Small intestine (tissue), 7 donors: ENCODE results near the gene ANKRD7. TPM values are rescaled to one million over a fixed set of nuclear protein-coding genes. Genes with fewer than 3 reads are reported as not detected.

Source experiments
- DNase-seq, 2 donors: peaks; one replicate each; pipeline versions ENCODE4 v3.0.0 to v3.0.0-alpha.2; 2013
- FAIRE-seq: peaks from 2 replicates; lab custom pipeline; 2012; peaks lifted over from hg19 to GRCh38; lab: Jason Lieb, UNC
- H3K27ac ChIP-seq, 3 donors: one replicate each; pipeline ENCODE4 v1.5.1; 2013; ENCODE audit warnings: low read length in 2 of 3, mild to moderate bottlenecking in 2 of 3, control low read depth in 1 of 3, inconsistent platforms in 1 of 3, low read depth in 1 of 3, moderate library complexity in 1 of 3
- H3K27me3 ChIP-seq, 3 donors: one replicate each; pipeline ENCODE4 v1.6.1; 2013; ENCODE audit warnings: low read length in 3 of 3, inconsistent platforms in 1 of 3; ENCODE audit not compliant: control insufficient read depth in 3 of 3, insufficient read depth in 3 of 3
- H3K36me3 ChIP-seq, 3 donors: one replicate each; pipeline ENCODE4 v1.6.1; 2013; ENCODE audit warnings: low read length in 3 of 3, inconsistent platforms in 1 of 3, low read depth in 1 of 3, mild to moderate bottlenecking in 1 of 3, moderate library complexity in 1 of 3; ENCODE audit not compliant: control insufficient read depth in 3 of 3, insufficient read depth in 2 of 3
- H3K4me1 ChIP-seq, 3 donors: one replicate each; pipeline ENCODE4 v1.6.1; 2013; ENCODE audit warnings: low read length in 2 of 3, inconsistent platforms in 1 of 3, low read depth in 1 of 3, mild to moderate bottlenecking in 1 of 3, moderate library complexity in 1 of 3; ENCODE audit not compliant: control insufficient read depth in 3 of 3, insufficient read depth in 2 of 3
- H3K4me3 ChIP-seq, 3 donors: one replicate each; pipeline ENCODE4 v1.5.1; 2013; ENCODE audit warnings: low read length in 3 of 3, control low read depth in 1 of 3, inconsistent platforms in 1 of 3, low read depth in 1 of 3, mild to moderate bottlenecking in 1 of 3, moderate library complexity in 1 of 3
- H3K9me3 ChIP-seq, 2 donors: one replicate each; pipeline ENCODE4 v1.6.1; 2013; ENCODE audit warnings: low read depth in 1 of 2, low read length in 1 of 2; ENCODE audit not compliant: control insufficient read depth in 2 of 2, insufficient read depth in 1 of 2
- WGBS, 3 donors: extraction: QIAGEN DNeasy Blood & Tissue Kit; methylation state at CpG; one replicate each; pipeline ENCODE4 v1.1.7; 2013; 5-methylcytosine and 5-hydroxymethylcytosine counted together
- polyA plus RNA-seq, 4 donors: library from polyadenylated mRNA; stranded (reverse) in 3 of 4; unstranded in 1 of 4; fragments of 200-250 nt in 3 of 4; fragments of 120-200 nt in 1 of 4; gene quantifications; one replicate each; pipeline versions ENCODE4 v1.2.1 to v1.2.3, GENCODE V29; 2013
- donor health status: healthy with polysubstance abuse.
- donor health status: control.
- donor health status: control.
- donor health status: Bipolar disorder and iron deficiency.
- donor health status: healthy.

Gene ANKRD7
- polyA plus RNA-seq, 4 donors = 0.12 to 0.38 TPM; not detected in 2

DNA sequence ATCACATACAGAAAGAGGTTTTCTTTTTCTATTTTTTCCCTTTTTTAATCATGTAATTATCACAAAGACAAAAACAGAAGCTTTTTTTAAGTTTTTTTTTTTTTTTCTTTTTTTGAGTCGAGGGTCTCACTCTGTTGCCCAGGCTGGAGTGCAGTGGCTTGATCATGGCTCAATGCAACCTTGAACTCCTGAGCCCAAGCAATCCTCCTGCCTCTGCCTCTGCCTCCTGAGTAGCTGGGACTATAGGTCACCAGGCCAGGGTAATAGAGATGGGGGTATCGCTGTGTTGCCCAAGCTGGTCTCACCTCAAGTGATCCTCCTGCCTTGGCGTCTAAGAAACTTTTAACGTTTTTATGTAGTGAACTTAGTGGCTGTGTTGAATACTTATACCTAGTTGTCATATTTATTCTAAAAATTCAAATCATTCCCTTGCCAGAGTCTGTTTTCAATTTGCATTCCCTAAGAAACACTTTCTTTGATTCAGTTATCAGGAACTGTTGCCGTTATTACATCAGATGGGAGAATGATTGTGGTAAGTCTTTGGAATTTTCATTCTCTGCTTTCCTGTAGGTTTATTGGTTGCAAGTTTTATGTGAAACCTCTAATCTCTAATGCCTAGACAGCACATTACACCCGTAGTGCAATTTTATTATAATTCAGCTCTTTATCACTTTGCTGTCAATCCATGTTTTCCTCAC lies 39.2 kb upstream of the ANKRD7 start:
- Histone ChIP-seq H3K4me3 (peak overlapping the region in 2 of 3 donors; percentile 4 to 17), H3K36me3 (peaks cover 0 to 10% (median 0%) of the 10 kb centered on the region in 3 donors), H3K4me1 (peaks cover 0 to 5% (median 4%) of the 10 kb centered on the region in 3 donors), H3K9me3 (no peaks in the 10 kb centered on the region), H3K27ac (no peak overlapping the region), H3K27me3 (no peaks in the 10 kb centered on the region)
- WGBS, 3 donors = 43 to 67% (median 54%) methylated on average over 6 of the region's 6 CpGs
- DNase-seq (peak in 1 of 2 donors; percentile 11), FAIRE-seq (no peak)

DNA sequence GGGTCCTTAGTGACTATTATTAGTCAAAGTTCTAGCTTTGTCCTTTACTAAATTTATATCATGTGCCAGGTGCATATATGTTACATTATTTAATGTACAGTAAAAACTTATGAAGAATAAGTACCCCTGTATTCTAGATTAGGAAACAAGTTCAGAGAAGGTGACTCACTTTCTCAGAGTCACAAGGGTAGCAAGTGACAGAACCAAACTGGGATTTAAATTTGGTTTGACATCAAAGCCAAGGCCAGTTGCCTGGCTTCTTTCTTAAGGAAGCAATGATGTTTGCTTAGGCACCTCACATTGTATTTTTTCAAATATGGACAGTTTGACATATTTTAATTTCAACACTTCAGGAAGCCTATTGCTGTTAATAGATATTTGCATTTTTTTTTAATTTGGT lies 38.0 kb upstream of the ANKRD7 start:
- FAIRE-seq = no peak

DNA sequence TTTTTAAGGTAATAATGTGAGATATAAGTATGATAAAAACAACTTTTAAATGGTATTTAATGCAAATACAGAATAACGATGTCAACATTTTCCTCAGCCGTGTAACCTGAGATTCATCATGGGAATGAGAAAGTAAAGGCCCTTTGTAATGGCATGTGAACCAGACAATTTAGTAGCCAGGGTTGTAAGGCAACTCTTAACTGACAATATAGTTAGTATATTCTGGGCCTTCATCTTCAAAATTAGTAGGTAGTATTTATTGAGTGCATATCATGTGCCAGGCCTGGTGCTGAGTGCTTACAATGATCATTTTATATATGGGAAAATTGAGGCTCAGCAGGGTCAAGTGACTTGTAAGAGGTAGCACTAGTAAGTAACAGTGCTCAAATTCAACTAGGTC lies 29.9 kb upstream of the ANKRD7 start:
- Histone ChIP-seq H3K4me1 (no peaks in the 10 kb centered on the region), H3K4me3 (no peak overlapping the region), H3K27ac (no peak overlapping the region), H3K27me3 (no peaks in the 10 kb centered on the region), H3K36me3 (peaks cover 0 to 4% (median 0%) of the 10 kb centered on the region in 3 donors), H3K9me3 (no peaks in the 10 kb centered on the region)
- DNase-seq (no peak), FAIRE-seq (no peak)
- 73 to 87% (median 83%) methylated on average over 2 of the region's 2 CpGs for WGBS, 3 donors

More for the DNA sequence above, 38.0 kb upstream of the ANKRD7 start:
- no peak for DNase-seq
- Histone ChIP-seq H3K27ac (no peak overlapping the region), H3K27me3 (no peaks in the 10 kb centered on the region), H3K4me3 (no peak overlapping the region), H3K4me1 (peaks cover 0 to 5% (median 4%) of the 10 kb centered on the region in 3 donors), H3K9me3 (no peaks in the 10 kb centered on the region), H3K36me3 (peaks cover 0 to 13% (median 0%) of the 10 kb centered on the region in 3 donors)

DNA sequence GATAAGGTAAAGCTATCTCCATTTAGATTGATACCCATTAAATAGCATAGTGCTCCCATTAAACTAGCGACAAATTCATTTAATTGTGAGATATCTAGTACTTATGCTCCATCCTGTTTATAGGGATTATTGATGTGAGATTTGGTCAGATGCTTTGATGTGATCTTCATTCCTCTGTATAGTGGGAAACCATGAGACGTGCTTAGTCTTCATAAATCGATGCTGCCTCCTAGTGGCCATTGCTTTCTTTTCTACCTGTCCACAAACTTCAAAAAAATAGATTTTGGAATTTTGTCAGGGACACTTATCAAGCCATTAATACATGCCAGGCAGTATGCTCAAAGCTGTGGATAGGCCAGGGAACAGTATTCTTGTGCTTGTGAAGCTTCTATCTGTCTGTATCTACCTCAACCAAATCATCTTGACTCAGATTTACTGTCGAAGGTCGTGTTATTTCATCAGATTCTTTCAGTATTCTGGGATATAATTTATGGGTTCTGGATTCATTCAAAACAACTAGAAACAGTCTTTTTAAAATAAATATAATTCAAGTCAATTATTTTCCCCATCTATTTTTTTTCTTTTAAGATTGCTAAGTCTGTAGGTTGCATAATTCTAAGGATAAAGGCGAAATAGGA lies 28.5 kb upstream of the ANKRD7 start:
- Histone ChIP-seq H3K27ac (no peak overlapping the region), H3K9me3 (no peaks in the 10 kb centered on the region), H3K36me3 (no peaks in the 10 kb centered on the region), H3K4me1 (no peaks in the 10 kb centered on the region), H3K4me3 (no peak overlapping the region), H3K27me3 (no peaks in the 10 kb centered on the region)
- peak; percentile 54 to 62 for DNase-seq
- no peak for FAIRE-seq
- 52% methylated on average over 6 of the region's 6 CpGs for WGBS, 3 donors

DNA sequence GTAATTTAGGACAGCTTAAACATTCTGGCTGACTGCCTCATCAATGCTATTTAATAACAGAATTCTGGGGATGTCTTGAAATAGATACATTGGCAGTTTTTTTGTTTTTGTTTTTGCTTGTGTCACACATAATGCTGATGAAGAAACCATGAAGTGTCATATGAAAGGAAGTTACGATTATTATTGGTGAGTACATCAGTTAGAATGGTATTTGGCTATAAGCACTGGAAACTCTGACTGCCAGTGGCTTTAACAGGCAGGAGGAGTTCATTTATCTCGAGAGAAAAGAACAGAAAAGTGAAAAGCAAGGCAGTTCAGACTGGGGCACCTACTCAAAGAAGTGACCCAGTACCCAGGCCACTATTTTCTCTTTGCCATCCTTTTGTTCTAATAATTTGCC lies 22.4 kb upstream of the ANKRD7 start:
- no peak overlapping the region for H3K27ac ChIP-seq
- 59 to 65% (median 65%) methylated on average over 2 of the region's 2 CpGs for WGBS, 3 donors
- no peaks in the 10 kb centered on the region for H3K4me1 ChIP-seq
- H3K36me3 ChIP-seq = no peaks in the 10 kb centered on the region
- H3K27me3 ChIP-seq = no peaks in the 10 kb centered on the region
- H3K9me3 ChIP-seq = no peaks in the 10 kb centered on the region
- FAIRE-seq = no peak
- no peak overlapping the region for H3K4me3 ChIP-seq
- DNase-seq = no peak

DNA sequence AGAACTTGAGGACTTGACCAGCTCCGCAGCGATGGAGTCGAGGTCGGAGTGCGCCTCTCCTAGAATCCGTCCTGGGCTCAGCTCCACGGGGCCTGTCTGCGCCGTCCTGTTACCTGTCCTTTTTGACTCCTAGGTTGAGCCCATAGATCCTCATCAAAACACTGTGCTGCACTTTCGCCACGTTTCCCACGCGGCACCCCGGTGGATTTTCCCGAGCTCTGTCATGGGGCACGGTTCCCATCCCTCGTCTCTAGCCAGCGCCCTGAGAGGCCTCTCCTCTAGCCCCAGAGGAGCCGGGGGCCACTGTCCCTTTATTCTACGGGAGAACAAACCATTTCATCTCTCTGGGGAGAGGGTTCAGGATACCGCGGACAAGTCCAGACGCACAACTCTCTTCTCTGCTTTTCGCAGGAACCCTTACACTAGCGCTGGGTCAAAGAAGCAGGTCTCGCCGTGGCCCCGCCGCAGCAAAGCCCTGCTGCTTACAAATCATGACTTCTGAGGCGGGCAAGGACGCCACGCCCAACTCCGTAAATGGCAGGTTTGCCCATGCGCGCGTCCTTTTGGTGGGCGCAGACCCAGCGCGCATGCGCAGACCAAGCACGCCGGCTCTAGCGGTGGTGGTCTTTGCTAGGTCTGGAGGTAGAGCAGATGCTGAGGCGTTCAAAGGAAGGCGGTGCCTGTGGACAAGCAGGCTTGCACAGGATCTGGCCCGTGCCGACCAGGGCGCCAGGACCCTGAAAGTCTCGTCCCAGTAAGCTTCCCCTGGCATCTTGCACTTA lies 10.3 kb upstream of the ANKRD7 start:
- peak overlapping the region in 2 of 3 donors; percentile 36 to 76 for H3K4me3 ChIP-seq
- no peaks in the 10 kb centered on the region for H3K9me3 ChIP-seq
- peak; percentile 27 to 82 for DNase-seq
- no peak for FAIRE-seq
- H3K36me3 ChIP-seq = no peaks in the 10 kb centered on the region
- H3K27me3 ChIP-seq = peaks cover 0 to 4% (median 0%) of the 10 kb centered on the region in 3 donors
- H3K4me1 ChIP-seq = no peaks in the 10 kb centered on the region
- 4 to 8% (median 7%) methylated on average over 49 of the region's 49 CpGs for WGBS, 3 donors
- peak overlapping the region in 1 of 3 donors; percentile 48 for H3K27ac ChIP-seq

DNA sequence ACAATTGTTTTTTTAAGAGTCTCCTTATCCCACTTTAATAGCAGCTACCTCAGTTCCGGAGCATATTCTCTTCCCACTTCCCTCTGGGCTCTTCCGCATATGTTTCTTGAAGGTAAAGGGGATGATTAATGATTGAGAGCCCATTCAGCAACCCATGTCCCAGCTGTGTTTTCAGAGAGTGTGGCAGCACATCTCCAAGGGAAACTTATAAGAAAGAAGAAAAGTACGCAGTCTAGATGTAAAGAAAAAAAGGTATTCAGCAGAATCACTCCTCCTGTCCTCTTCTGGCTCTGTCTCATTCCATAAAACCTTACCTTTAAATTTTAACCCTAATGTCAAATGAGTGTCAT lies 9.7 kb upstream of the ANKRD7 start:
- no peak for FAIRE-seq
- WGBS, 3 donors = 38 to 54% (median 51%) methylated on average over 3 of the region's 3 CpGs
- H3K27ac ChIP-seq = peak overlapping the region in 1 of 3 donors; percentile 48

DNA sequence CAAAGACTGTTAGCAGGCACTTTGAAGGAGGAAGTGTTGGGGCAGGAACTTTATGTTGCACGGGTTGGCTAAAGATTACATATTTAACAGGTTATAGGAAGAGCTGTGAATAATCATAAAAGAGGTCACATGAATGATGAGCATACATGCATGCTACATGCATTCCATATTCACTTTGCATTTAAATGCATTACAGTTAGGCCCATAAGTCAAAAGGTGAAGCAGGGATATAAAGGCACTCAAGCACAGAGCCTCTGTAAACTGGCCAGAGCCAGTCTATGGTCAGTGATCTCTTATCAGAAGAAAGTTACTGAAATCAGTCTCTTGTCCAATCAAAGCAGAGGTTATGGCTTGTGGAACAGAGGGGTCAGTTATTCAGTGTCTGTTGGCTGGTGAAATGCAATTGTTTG lies 7.3 kb upstream of the ANKRD7 start:
- DNase-seq = no peak
- 17 to 39% (median 31%) methylated on average over 1 of the region's 1 CpG for WGBS, 3 donors

More for the DNA sequence above, 9.7 kb upstream of the ANKRD7 start:
- peak overlapping the region in 2 of 3 donors; percentile 36 to 76 for H3K4me3 ChIP-seq
- H3K27me3 ChIP-seq = peaks cover 0 to 4% (median 0%) of the 10 kb centered on the region in 3 donors
- no peaks in the 10 kb centered on the region for H3K4me1 ChIP-seq
- DNase-seq = no peak
- H3K36me3 ChIP-seq = no peaks in the 10 kb centered on the region
- no peaks in the 10 kb centered on the region for H3K9me3 ChIP-seq

More for the DNA sequence above, 7.3 kb upstream of the ANKRD7 start:
- Histone ChIP-seq H3K27ac (no peak overlapping the region), H3K4me3 (no peak overlapping the region), H3K9me3 (no peaks in the 10 kb centered on the region), H3K36me3 (no peaks in the 10 kb centered on the region), H3K4me1 (no peaks in the 10 kb centered on the region), H3K27me3 (peaks cover 0 to 4% (median 0%) of the 10 kb centered on the region in 3 donors)
- no peak for FAIRE-seq
